ENCODE measurements around the gene LAMB1. TPM values are rescaled to one million over a fixed set of nuclear protein-coding genes. Genes with fewer than 3 reads are reported as not detected.

The LAMB1 gene
- total RNA-seq, 1 experiment from 2014 or later, result 32.0 TPM

DNA sequence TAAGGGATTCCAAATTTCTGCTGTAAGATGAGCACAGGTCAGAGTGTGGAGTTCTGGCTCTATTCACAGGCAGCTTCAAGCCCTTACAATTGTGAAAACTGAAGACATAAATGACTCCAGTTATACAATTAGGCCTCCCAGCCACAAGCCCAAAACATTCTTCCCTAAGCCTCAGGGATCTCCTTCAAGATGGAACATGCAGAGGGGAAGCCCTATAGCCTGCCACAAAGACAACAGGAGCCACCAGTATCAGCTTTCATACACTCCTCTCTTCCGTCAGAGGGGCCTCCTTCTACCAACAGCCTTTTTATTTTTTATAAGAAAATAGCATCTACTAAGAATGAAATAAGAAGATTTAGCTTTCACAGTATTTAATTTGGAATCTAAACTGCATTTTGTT lies 65.4 kb downstream of the LAMB1 start:
- Histone ChIP-seq H3K79me2 (ENCODE audit: insufficient read depth, low read length) (no peaks in the 10 kb centered on the region), H3K9me2 (ENCODE audit: insufficient read depth) (no peaks in the 10 kb centered on the region), H3K27ac (ENCODE audit: low read depth, low read length) (no peak overlapping the region), H4K20me1 (ENCODE audit: insufficient read depth) (no peaks in the 10 kb centered on the region), H2AFZ (ENCODE audit: low read depth, low read length, poor library complexity, severe bottlenecking) (no peak overlapping the region), H3K4me2 (ENCODE audit: low read length) (no peak overlapping the region), H3K4me3 (replicated peaks in 1 of 2; ENCODE audit: low read depth in 1 of 2, low read length in 2 of 2) (no peak overlapping the region), H3K9me3 (ENCODE audit: control insufficient read depth in 1 of 2, insufficient read depth in 1 of 2, low read depth in 1 of 2, low read length in 2 of 2) (no peaks in the 10 kb centered on the region), H3K36me3 (ENCODE audit: control insufficient read depth in 1 of 2, insufficient read depth in 2 of 2, low read length in 2 of 2) (peaks cover 4 to 7% of the 10 kb centered on the region in 2 experiments; a peak in 2 of 4 replicates), H3K4me1 (ENCODE audit: control insufficient read depth in 1 of 2, insufficient read depth in 2 of 2, low read length in 2 of 2) (peaks cover 2 to 3% of the 10 kb centered on the region in 2 experiments; a peak in 2 of 4 replicates), H3K9ac (ENCODE audit: low read length) (no peak overlapping the region), H3K27me3 (ENCODE audit: insufficient read depth, low read length) (no peaks in the 10 kb centered on the region)
- DNase-seq (ENCODE audit: low read depth, low spot score) (no peak), ATAC-seq (no peak)
- TF ChIP-seq FOSL1 (IDR thresholded peaks at IDR 0.05; ENCODE audit: low read depth) (no peak), ELF1 (IDR thresholded peaks at IDR 0.05; ENCODE audit: borderline replicate concordance, low read depth) (no peak), YY1 (IDR thresholded peaks at IDR 0.05; ENCODE audit: extremely low read depth, insufficient replicate concordance, low read depth, low read length) (no peak), CBX3 (IDR thresholded peaks at IDR 0.05; ENCODE audit: low read depth) (no peak)
- BruUV-seq (replicated peaks), result no TSS peak
- ChIA-PET POLR2A (no interaction called here), RAD21 (ENCODE audit: low non-redundant PET in 1 of 2, low total read pairs in 2 of 2, uncharacterized antibody in 2 of 2, unreplicated experiment in 2 of 2) (no interaction called here), CTCF (no interaction called here)
- intact Hi-C loops (cut with micrococcal nuclease), result no loop called here

DNA sequence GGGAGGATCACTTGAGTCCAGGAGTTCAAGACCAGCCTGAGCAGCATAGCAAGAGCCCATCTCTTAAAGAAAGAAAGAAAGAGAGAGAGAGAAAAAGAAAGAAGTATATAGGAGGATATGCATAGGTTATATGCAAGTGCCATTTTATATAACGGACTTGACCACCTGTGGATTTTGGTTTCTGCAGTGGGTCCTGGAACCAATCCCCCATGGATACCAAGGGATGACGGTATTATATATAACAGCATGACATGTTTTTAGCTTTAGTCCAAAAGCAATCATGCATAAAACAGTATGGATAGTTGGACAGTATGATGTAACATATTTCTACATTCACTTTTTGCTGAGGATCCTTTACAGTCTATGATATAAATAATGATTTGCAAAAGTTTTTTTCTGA lies 66.6 kb downstream of the LAMB1 start:
- Histone ChIP-seq H2AFZ (ENCODE audit: low read depth, low read length, poor library complexity, severe bottlenecking) (no peak overlapping the region), H4K20me1 (ENCODE audit: insufficient read depth) (no peaks in the 10 kb centered on the region), H3K4me1 (ENCODE audit: control insufficient read depth in 1 of 2, insufficient read depth in 2 of 2, low read length in 2 of 2) (peaks cover 2 to 3% of the 10 kb centered on the region in 2 experiments; a peak in 2 of 4 replicates), H3K36me3 (ENCODE audit: control insufficient read depth in 1 of 2, insufficient read depth in 2 of 2, low read length in 2 of 2) (peaks cover 13 to 14% of the 10 kb centered on the region in 2 experiments; a peak in 2 of 4 replicates), H3K4me3 (replicated peaks in 1 of 2; ENCODE audit: low read depth in 1 of 2, low read length in 2 of 2) (no peak overlapping the region), H3K79me2 (ENCODE audit: insufficient read depth, low read length) (no peaks in the 10 kb centered on the region), H3K9me2 (ENCODE audit: insufficient read depth) (no peaks in the 10 kb centered on the region), H3K27ac (ENCODE audit: low read depth, low read length) (no peak overlapping the region), H3K4me2 (ENCODE audit: low read length) (no peak overlapping the region), H3K9ac (ENCODE audit: low read length) (no peak overlapping the region), H3K9me3 (ENCODE audit: control insufficient read depth in 1 of 2, insufficient read depth in 1 of 2, low read depth in 1 of 2, low read length in 2 of 2) (no peaks in the 10 kb centered on the region), H3K27me3 (ENCODE audit: insufficient read depth, low read length) (no peaks in the 10 kb centered on the region)
- ATAC-seq, result no peak
- POLR2A ChIA-PET, result no interaction called here
- BruUV-seq (replicated peaks), result no TSS peak
- no peak for DNase-seq (ENCODE audit: low read depth, low spot score)
- RAD21 ChIA-PET (ENCODE audit: low non-redundant PET in 1 of 2, low total read pairs in 2 of 2, uncharacterized antibody in 2 of 2, unreplicated experiment in 2 of 2), result no interaction called here
- intact Hi-C loops (cut with micrococcal nuclease), result no loop called here
- CTCF ChIA-PET, result no interaction called here
- TF ChIP-seq CBX3 (IDR thresholded peaks at IDR 0.05; ENCODE audit: low read depth) (no peak), TCF7L2 (IDR thresholded peaks at IDR 0.05; ENCODE audit: borderline replicate concordance, extremely low read depth, insufficient read depth, insufficient read length) (no peak)

Measured in HCT116 (cell line).